Endodermal cell (in vitro differentiated cells): ENCODE data around the gene INTU. TPM values are rescaled to one million over a fixed set of nuclear protein-coding genes. Genes with fewer than 3 reads are reported as not detected.

Source experiments
- DNase-seq: peaks from one replicate; pipeline ENCODE4 v3.0.0-alpha.2; 2017
- H3K27ac ChIP-seq: 2 replicates; pipeline ENCODE4 v1.5.1; 2013; ENCODE audit warnings: mild to moderate bottlenecking, low read depth, low read length, moderate library complexity
- H3K27me3 ChIP-seq: 2 replicates; pipeline ENCODE4 v1.6.1; 2013; ENCODE audit warnings: mild to moderate bottlenecking, low read length, moderate library complexity; ENCODE audit not compliant: insufficient read depth, control insufficient read depth, poor library complexity, severe bottlenecking
- H3K36me3 ChIP-seq: 2 replicates; pipeline ENCODE4 v1.7.0; 2013; ENCODE audit warnings: mild to moderate bottlenecking, low read length, moderate library complexity; ENCODE audit not compliant: control insufficient read depth, insufficient read depth
- H3K4me1 ChIP-seq: one replicate; pipeline ENCODE4 v1.7.0; 2013; ENCODE audit warnings: low read length; ENCODE audit not compliant: control insufficient read depth, insufficient read depth
- H3K4me3 ChIP-seq: 2 replicates; pipeline ENCODE4 v1.5.1; 2013; ENCODE audit warnings: mild to moderate bottlenecking, low read length, moderate library complexity
- H3K9ac ChIP-seq: 2 replicates; pipeline ENCODE4 v1.6.1; 2013; ENCODE audit warnings: mild to moderate bottlenecking, low read length, moderate library complexity; ENCODE audit not compliant: poor library complexity, severe bottlenecking; ENCODE audit errors: extremely low read depth
- H3K9me3 ChIP-seq: 2 replicates; pipeline ENCODE4 v1.6.1; 2013; ENCODE audit warnings: mild to moderate bottlenecking, low read length, moderate library complexity; ENCODE audit not compliant: control insufficient read depth
- H3K27ac Mint-ChIP-seq: 2 replicates; pipeline ENCODE4 v1.8.0; 2020; ENCODE audit warnings: mixed read lengths
- H3K27me3 Mint-ChIP-seq: 2 replicates; pipeline ENCODE4 v1.8.0; 2021; ENCODE audit warnings: mild to moderate bottlenecking, mixed read lengths; ENCODE audit not compliant: insufficient read depth
- H3K36me3 Mint-ChIP-seq: 2 replicates; pipeline ENCODE4 v1.8.0; 2020; ENCODE audit warnings: low read depth, mixed read lengths
- H3K4me1 Mint-ChIP-seq: 2 replicates; pipeline ENCODE4 v1.8.0; 2020; ENCODE audit warnings: mixed read lengths
- H3K4me3 Mint-ChIP-seq: 2 replicates; pipeline ENCODE4 v1.8.0; 2020; ENCODE audit warnings: mild to moderate bottlenecking, moderate library complexity, mixed read lengths
- H3K9me3 Mint-ChIP-seq: 2 replicates; pipeline ENCODE4 v1.8.0; 2020; ENCODE audit warnings: mild to moderate bottlenecking, mixed read lengths
- WGBS, 2 experiments: methylation state at CpG; one replicate each; pipeline versions ENCODE4 v1.1.5 to v1.1.7; 2013; ENCODE audit warnings: missing lambda C conversion rate in 2 of 2, mixed read lengths in 1 of 2; ENCODE audit not compliant: insufficient coverage in 1 of 2, insufficient read length in 1 of 2; 5-methylcytosine and 5-hydroxymethylcytosine counted together
- total RNA-seq, 2 donors: library from RNA; stranded (reverse); fragmentation: NEBNext Ultra II Directional in 1 of 2; extraction: Animal tissue kit (Norgen Biotek cat#: 25700) in 1 of 2; gene quantifications; 2 replicates in 1 of 2; 3 replicates in 1 of 2; pipeline ENCODE4 v1.2.1, GENCODE V29; 2021
- TF ChIP-seq, protein P1 (sequence below): fragments of 200-600 bp; sonication (generic); conservative IDR thresholded peaks from 2 replicates; pipeline ENCODE4 v1.5.0; 2021; ENCODE audit warnings: antibody characterized with exemption, mild to moderate bottlenecking

Gene INTU
- total RNA-seq, 2 donors from 2014 or later: 20.5 to 31.3 TPM

DNA sequence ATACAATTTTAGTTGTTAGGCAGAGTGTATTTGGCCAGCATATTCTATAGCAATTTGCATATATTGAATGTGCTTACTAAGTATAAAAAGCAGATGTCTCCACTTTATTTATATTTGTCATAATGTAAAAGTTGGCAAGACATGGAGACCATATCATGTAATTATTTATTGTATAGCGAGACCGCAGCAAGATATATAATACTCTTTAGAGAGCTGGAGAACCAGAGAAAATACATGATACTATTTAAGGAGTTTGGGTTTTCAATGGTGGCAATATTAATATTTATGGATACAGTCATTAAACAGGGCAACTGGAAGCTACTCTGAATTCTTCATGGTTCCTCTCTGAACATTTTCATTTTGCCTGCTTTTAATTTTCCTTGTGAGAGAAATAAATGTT is 35.0 kb downstream of the INTU start:
- peak overlapping the region; percentile 72 for H3K27ac Mint-ChIP-seq
- H3K36me3 Mint-ChIP-seq: no peaks in the 10 kb centered on the region
- H3K4me3 Mint-ChIP-seq: no peak overlapping the region
- H3K4me1 ChIP-seq: no peaks in the 10 kb centered on the region
- peaks cover 15% of the 10 kb centered on the region for H3K36me3 ChIP-seq
- 97 to 100% methylated on average over 2 of the region's 2 CpGs for WGBS, 2 experiments
- H3K27me3 ChIP-seq: no peaks in the 10 kb centered on the region
- no peak overlapping the region for H3K9ac ChIP-seq
- no peak overlapping the region for H3K4me3 ChIP-seq
- peaks cover 2% of the 10 kb centered on the region for H3K4me1 Mint-ChIP-seq
- no peaks in the 10 kb centered on the region for H3K9me3 ChIP-seq
- DNase-seq: no peak
- H3K27ac ChIP-seq: peak overlapping the region; percentile 49
- no peaks in the 10 kb centered on the region for H3K27me3 Mint-ChIP-seq
- TF ChIP-seq, protein P1, sequence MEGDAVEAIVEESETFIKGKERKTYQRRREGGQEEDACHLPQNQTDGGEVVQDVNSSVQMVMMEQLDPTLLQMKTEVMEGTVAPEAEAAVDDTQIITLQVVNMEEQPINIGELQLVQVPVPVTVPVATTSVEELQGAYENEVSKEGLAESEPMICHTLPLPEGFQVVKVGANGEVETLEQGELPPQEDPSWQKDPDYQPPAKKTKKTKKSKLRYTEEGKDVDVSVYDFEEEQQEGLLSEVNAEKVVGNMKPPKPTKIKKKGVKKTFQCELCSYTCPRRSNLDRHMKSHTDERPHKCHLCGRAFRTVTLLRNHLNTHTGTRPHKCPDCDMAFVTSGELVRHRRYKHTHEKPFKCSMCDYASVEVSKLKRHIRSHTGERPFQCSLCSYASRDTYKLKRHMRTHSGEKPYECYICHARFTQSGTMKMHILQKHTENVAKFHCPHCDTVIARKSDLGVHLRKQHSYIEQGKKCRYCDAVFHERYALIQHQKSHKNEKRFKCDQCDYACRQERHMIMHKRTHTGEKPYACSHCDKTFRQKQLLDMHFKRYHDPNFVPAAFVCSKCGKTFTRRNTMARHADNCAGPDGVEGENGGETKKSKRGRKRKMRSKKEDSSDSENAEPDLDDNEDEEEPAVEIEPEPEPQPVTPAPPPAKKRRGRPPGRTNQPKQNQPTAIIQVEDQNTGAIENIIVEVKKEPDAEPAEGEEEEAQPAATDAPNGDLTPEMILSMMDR: no peak
- no peaks in the 10 kb centered on the region for H3K9me3 Mint-ChIP-seq

DNA sequence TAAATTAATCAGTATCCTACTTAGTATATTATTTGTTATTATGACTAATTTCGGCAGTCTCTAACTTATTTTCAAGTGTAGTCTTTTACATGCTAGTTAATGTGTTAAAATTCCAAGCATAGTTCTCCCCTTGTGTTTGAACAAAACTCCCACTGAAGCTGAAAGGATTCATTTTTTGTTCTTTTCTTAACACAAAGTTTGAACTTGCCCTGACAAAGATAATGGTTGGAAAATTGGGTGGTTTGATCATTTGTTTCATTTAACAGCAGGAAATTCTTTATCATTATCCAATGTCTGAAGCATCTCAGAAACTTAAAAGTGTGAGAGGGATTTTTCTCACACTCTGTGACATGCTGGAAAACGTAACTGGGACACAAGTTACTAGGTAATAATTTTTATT is 36.0 kb downstream of the INTU start:
- H3K27me3 Mint-ChIP-seq: no peaks in the 10 kb centered on the region

DNA sequence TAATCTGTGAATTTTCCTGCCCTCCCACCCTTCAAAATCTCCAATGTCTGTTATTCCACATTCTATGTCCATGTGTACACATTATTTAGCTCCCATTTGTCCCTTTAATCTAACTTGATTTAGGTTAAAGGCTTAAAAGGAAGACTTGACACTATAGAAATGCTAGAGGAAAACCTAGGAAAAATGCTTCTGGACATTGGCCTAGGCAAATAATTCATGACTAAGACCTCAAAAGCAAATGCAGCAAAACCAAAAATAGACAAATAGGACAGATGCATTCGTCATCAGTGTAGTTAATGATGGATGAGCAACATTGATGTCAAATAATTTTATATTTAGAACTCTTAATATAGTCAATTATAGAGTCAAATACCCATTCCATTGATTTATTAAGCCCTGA is 36.9 kb downstream of the INTU start:
- peaks cover 8% of the 10 kb centered on the region for H3K36me3 Mint-ChIP-seq
- Histone ChIP-seq H3K27me3 (no peaks in the 10 kb centered on the region), H3K9me3 (peaks cover under 1% of the 10 kb centered on the region), H3K27ac (no peak overlapping the region), H3K4me1 (no peaks in the 10 kb centered on the region), H3K4me3 (no peak overlapping the region), H3K9ac (no peak overlapping the region), H3K36me3 (peaks cover 29% of the 10 kb centered on the region)
- H3K27me3 Mint-ChIP-seq: no peaks in the 10 kb centered on the region
- 100% methylated on average over 1 of the region's 1 CpG; no CpG with 5 or more reads in 1 of the 2 experiments for WGBS, 2 experiments
- no peak overlapping the region for H3K4me3 Mint-ChIP-seq
- TF ChIP-seq, protein P1: no peak
- no peak for DNase-seq
- no peaks in the 10 kb centered on the region for H3K9me3 Mint-ChIP-seq
- H3K27ac Mint-ChIP-seq: no peak overlapping the region
- H3K4me1 Mint-ChIP-seq: peaks cover 2% of the 10 kb centered on the region

More for the DNA sequence above, 36.0 kb downstream of the INTU start:
- no peaks in the 10 kb centered on the region for H3K27me3 ChIP-seq
- 92% methylated on average over 2 of the region's 2 CpGs; no CpG with 5 or more reads in 1 of the 2 experiments for WGBS, 2 experiments
- Mint-ChIP-seq H3K4me3 (no peak overlapping the region), H3K27ac (peak overlapping the region; percentile 53), H3K9me3 (no peaks in the 10 kb centered on the region), H3K4me1 (peaks cover 2% of the 10 kb centered on the region), H3K36me3 (no peaks in the 10 kb centered on the region)
- H3K4me3 ChIP-seq: no peak overlapping the region
- peak overlapping the region; percentile 74 for H3K27ac ChIP-seq
- H3K9me3 ChIP-seq: no peaks in the 10 kb centered on the region
- H3K9ac ChIP-seq: no peak overlapping the region
- TF ChIP-seq, protein P1: no peak
- H3K36me3 ChIP-seq: peaks cover 20% of the 10 kb centered on the region
- no peaks in the 10 kb centered on the region for H3K4me1 ChIP-seq
- DNase-seq: no peak
